HepG2 (cell line): ENCODE results near the gene ACTN3. TPM values are rescaled to one million over a fixed set of nuclear protein-coding genes. Genes with fewer than 3 reads are reported as not detected.
A peak's percentile ranks its signal among the peaks of the same experiment; 100 is the strongest.

ENCODE experiments used
- ATF7-NPFF ChIP-seq: sonication (generic); formaldehyde crosslinking; IDR thresholded peaks from 2 replicates; pipeline ENCODE4 v1.8.1; 2023; ENCODE audit warnings: mild to moderate bottlenecking, low read depth, missing genetic modification reagents, moderate library complexity
- GFI1 ChIP-seq: sonication (generic); formaldehyde crosslinking; IDR thresholded peaks from 2 replicates; pipeline ENCODE4 v1.5.0; 2020; ENCODE audit warnings: missing genetic modification reagents, mild to moderate bottlenecking, borderline replicate concordance
- HOXA3 ChIP-seq: sonication (generic); formaldehyde crosslinking; IDR thresholded peaks from 2 replicates; pipeline ENCODE4 v1.5.0; 2020; ENCODE audit warnings: missing genetic modification reagents
- RXRB ChIP-seq: IDR thresholded peaks from 2 replicates; pipeline ENCODE4 v1.6.1; 2016; ENCODE audit warnings: borderline replicate concordance, missing genetic modification reagents, missing compliant biosample characterization
- TCF7L2 ChIP-seq: IDR thresholded peaks from 2 replicates; pipeline ENCODE4 v1.6.1; 2011; ENCODE audit warnings: mild to moderate bottlenecking, low read depth, low read length, moderate library complexity
- ZBTB1 ChIP-seq: sonication (generic); formaldehyde crosslinking; IDR thresholded peaks from 2 replicates; pipeline ENCODE4 v1.4.0; 2020; ENCODE audit warnings: missing genetic modification reagents, borderline replicate concordance
- ZBTB21 ChIP-seq: sonication (generic); formaldehyde crosslinking; IDR thresholded peaks from 2 replicates; pipeline ENCODE4 v1.4.0; 2020; ENCODE audit warnings: missing genetic modification reagents
- ZNF101 ChIP-seq: sonication (generic); formaldehyde crosslinking; IDR thresholded peaks from 2 replicates; pipeline ENCODE4 v1.4.0; 2020; ENCODE audit warnings: mild to moderate bottlenecking, low read depth, missing genetic modification reagents, borderline replicate concordance
- ZNF263 ChIP-seq: sonication (generic); formaldehyde crosslinking; IDR thresholded peaks from 2 replicates; pipeline ENCODE4 v1.4.0; 2020; ENCODE audit warnings: missing genetic modification reagents
- ZSCAN12 ChIP-seq: sonication (generic); formaldehyde crosslinking; IDR thresholded peaks from 2 replicates; pipeline ENCODE4 v1.9.0; 2021; ENCODE audit warnings: mild to moderate bottlenecking, missing genetic modification reagents
- polyA plus RNA-seq, 8 experiments: library from polyadenylated mRNA; depleted of rRNA in 3 of 8; stranded (reverse) in 7 of 8; unstranded in 1 of 8; fragments of >200 nt; fragmentation: Illumina TruSeq in 4 of 8; extraction: Trizol in 4 of 8; gene quantifications; 2 replicates each; pipeline versions ENCODE4 v1.2.1 to v1.2.3, GENCODE V29; 2011 to 2016; ENCODE audit warnings: low read depth in 4 of 8, missing spikeins in 1 of 8, mixed read lengths in 1 of 8; ENCODE audit not compliant: insufficient read depth in 1 of 8
- total RNA-seq, 5 experiments: library from RNA; depleted of rRNA; stranded (reverse); fragments of >200 nt; fragmentation: Illumina TruSeq; extraction: Trizol; gene quantifications; 2 replicates each; pipeline ENCODE4 v1.2.3, GENCODE V29; 2016; ENCODE audit warnings: low read depth in 1 of 5
- TF ChIP-seq, protein P1 (sequence below), 2 experiments: sonication (generic) in 1 of 2; formaldehyde crosslinking in 1 of 2; IDR thresholded peaks; 2 replicates each; pipeline versions ENCODE4 v1.6.1 to v1.9.0; 2014 to 2022; ENCODE audit warnings: antibody characterized with exemption in 1 of 2, borderline replicate concordance in 1 of 2, inconsistent platforms in 1 of 2, low read depth in 1 of 2, missing genetic modification reagents in 1 of 2
- TF ChIP-seq, protein P2 (sequence below): sonication (generic); formaldehyde crosslinking; IDR thresholded peaks from 2 replicates; pipeline ENCODE4 v1.9.0; 2021; ENCODE audit warnings: missing genetic modification reagents, borderline replicate concordance
- TF ChIP-seq, protein P3 (sequence below): sonication (generic); formaldehyde crosslinking; conservative IDR thresholded peaks from 2 replicates; pipeline ENCODE4 v1.8.1; 2023; ENCODE audit warnings: missing genetic modification reagents
- TF ChIP-seq, protein P4 (sequence below): sonication (generic); formaldehyde crosslinking; IDR thresholded peaks from 2 replicates; pipeline ENCODE4 v1.8.1; 2023; ENCODE audit warnings: mild to moderate bottlenecking, missing genetic modification reagents
- TF ChIP-seq, protein P5 (sequence below): sonication (generic); formaldehyde crosslinking; IDR thresholded peaks from 2 replicates; pipeline ENCODE4 v1.4.0; 2020; ENCODE audit warnings: missing genetic modification reagents

ACTN3 gene
- total and polyA plus RNA-seq, 2 of the 13 experiments (the other 11 are each of a cell fraction or from before 2014, with no cell fraction given) = 0.04 to 0.09 TPM

DNA sequence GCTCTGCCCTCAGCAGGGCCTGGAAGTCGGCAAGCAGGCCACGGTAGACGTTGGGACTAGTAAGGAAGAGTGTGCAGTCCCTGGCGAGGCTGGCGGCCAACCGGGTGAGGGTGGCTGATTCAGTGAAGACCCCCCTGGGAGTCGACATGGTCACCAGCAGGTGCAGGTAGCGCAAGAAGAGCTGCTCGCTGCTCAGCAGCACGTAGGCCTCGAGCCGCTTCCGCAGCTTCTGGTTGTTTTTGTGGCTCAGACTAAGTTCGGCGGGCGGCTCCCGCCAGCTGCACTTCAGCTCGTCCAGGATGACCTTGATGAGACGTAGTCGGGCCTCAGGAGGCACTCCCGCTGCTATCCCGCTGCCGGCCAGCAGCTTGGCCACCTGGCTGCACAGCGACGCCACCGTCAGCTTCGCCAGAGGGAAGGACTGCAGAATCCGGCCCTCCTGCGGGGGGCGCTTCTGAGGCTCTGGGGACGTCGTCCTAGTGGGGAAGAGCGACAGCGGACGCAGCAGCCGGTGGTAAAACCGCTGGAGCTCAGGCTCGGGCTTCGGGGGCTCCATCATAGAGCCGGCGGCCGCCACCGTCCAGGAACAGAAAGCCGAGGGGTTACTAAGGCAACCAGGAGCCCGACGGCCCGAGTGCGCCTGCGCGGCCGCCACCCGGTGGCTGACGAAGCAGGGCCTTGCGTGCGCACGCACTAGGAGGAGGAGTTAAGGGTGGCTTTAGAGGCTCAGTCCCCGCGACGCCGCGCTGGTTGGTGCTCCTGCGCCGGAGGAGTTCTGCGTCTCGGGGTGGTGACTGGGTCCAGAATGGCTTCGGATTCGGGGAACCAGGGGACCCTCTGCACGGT lies 46.0 kb downstream of the ACTN3 start, which contains the start of the genes CCDC87 and CCS (continued):
- TF ChIP-seq, protein P1, sequence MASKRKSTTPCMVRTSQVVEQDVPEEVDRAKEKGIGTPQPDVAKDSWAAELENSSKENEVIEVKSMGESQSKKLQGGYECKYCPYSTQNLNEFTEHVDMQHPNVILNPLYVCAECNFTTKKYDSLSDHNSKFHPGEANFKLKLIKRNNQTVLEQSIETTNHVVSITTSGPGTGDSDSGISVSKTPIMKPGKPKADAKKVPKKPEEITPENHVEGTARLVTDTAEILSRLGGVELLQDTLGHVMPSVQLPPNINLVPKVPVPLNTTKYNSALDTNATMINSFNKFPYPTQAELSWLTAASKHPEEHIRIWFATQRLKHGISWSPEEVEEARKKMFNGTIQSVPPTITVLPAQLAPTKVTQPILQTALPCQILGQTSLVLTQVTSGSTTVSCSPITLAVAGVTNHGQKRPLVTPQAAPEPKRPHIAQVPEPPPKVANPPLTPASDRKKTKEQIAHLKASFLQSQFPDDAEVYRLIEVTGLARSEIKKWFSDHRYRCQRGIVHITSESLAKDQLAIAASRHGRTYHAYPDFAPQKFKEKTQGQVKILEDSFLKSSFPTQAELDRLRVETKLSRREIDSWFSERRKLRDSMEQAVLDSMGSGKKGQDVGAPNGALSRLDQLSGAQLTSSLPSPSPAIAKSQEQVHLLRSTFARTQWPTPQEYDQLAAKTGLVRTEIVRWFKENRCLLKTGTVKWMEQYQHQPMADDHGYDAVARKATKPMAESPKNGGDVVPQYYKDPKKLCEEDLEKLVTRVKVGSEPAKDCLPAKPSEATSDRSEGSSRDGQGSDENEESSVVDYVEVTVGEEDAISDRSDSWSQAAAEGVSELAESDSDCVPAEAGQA (IDR thresholded peaks at IDR 0.05; ENCODE audit: low read depth) = 0 out of 2 replicates have a peak, but pooled peaks have one; percentile 17
- TF ChIP-seq, protein P1 (CRISPR knock-in tag; IDR thresholded peaks at IDR 0.05; ENCODE audit: borderline replicate concordance) = no peak; the same call in 1 of the 2 replicates
- peak; percentile 66 for TF ChIP-seq ATF7-NPFF (CRISPR knock-in tag)
- peak; percentile 92 for TF ChIP-seq ZNF263 (CRISPR knock-in tag)
- no peak; the same call in 1 of the 2 replicates for TF ChIP-seq ZSCAN12 (CRISPR knock-in tag)
- TF ChIP-seq, protein P2, sequence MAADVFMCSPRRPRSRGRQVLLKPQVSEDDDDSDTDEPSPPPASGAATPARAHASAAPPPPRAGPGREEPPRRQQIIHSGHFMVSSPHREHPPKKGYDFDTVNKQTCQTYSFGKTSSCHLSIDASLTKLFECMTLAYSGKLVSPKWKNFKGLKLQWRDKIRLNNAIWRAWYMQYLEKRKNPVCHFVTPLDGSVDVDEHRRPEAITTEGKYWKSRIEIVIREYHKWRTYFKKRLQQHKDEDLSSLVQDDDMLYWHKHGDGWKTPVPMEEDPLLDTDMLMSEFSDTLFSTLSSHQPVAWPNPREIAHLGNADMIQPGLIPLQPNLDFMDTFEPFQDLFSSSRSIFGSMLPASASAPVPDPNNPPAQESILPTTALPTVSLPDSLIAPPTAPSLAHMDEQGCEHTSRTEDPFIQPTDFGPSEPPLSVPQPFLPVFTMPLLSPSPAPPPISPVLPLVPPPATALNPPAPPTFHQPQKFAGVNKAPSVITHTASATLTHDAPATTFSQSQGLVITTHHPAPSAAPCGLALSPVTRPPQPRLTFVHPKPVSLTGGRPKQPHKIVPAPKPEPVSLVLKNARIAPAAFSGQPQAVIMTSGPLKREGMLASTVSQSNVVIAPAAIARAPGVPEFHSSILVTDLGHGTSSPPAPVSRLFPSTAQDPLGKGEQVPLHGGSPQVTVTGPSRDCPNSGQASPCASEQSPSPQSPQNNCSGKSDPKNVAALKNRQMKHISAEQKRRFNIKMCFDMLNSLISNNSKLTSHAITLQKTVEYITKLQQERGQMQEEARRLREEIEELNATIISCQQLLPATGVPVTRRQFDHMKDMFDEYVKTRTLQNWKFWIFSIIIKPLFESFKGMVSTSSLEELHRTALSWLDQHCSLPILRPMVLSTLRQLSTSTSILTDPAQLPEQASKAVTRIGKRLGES (CRISPR knock-in tag) = no peak
- peak; percentile 88 for TF ChIP-seq HOXA3
- no peak for TF ChIP-seq TCF7L2
- TF ChIP-seq GFI1 (CRISPR knock-in tag) = peak; percentile 52; the same call in 1 of the 2 replicates
- TF ChIP-seq, protein P3, sequence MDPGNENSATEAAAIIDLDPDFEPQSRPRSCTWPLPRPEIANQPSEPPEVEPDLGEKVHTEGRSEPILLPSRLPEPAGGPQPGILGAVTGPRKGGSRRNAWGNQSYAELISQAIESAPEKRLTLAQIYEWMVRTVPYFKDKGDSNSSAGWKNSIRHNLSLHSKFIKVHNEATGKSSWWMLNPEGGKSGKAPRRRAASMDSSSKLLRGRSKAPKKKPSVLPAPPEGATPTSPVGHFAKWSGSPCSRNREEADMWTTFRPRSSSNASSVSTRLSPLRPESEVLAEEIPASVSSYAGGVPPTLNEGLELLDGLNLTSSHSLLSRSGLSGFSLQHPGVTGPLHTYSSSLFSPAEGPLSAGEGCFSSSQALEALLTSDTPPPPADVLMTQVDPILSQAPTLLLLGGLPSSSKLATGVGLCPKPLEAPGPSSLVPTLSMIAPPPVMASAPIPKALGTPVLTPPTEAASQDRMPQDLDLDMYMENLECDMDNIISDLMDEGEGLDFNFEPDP (CRISPR knock-in tag) = no peak
- TF ChIP-seq RXRB (CRISPR knock-in tag) = peak; percentile 38; the same call in 1 of the 2 replicates
- no peak for TF ChIP-seq ZBTB1
- TF ChIP-seq ZBTB21 (CRISPR knock-in tag) = no peak; the same call in 1 of the 2 replicates
- no peak for TF ChIP-seq ZNF101
- TF ChIP-seq, protein P4, sequence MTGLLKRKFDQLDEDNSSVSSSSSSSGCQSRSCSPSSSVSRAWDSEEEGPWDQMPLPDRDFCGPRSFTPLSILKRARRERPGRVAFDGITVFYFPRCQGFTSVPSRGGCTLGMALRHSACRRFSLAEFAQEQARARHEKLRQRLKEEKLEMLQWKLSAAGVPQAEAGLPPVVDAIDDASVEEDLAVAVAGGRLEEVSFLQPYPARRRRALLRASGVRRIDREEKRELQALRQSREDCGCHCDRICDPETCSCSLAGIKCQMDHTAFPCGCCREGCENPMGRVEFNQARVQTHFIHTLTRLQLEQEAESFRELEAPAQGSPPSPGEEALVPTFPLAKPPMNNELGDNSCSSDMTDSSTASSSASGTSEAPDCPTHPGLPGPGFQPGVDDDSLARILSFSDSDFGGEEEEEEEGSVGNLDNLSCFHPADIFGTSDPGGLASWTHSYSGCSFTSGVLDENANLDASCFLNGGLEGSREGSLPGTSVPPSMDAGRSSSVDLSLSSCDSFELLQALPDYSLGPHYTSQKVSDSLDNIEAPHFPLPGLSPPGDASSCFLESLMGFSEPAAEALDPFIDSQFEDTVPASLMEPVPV (CRISPR knock-in tag) = peak; percentile 91; the same call in 1 of the 2 replicates
- TF ChIP-seq, protein P5, sequence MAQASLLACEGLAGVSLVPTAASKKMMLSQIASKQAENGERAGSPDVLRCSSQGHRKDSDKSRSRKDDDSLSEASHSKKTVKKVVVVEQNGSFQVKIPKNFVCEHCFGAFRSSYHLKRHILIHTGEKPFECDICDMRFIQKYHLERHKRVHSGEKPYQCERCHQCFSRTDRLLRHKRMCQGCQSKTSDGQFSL = no peak
